ENCODE results near the gene HEXB. TPM values are rescaled to one million over a fixed set of nuclear protein-coding genes. Genes with fewer than 3 reads are reported as not detected.

The HEXB gene
- total RNA-seq, 4 donors from 2014 or later = 66.2 to 134 (median 93.9) TPM

GRCh38 chr5:74660140-74660539 lies 24.9 kb upstream of the HEXB start:
- H3K4me3 ChIP-seq (ENCODE audit: low read depth, poor library complexity, severe bottlenecking) = no peak overlapping the region
- DNase-seq (ENCODE audit: low spot score in 2 of 2) = no peak
- 67 to 71% methylated on average over 1 of the region's 1 CpG for WGBS, 2 donors
- TF ChIP-seq POLR2A (IDR thresholded peaks at IDR 0.05) = no peak
- intact Hi-C loops (cut with DNase I; ENCODE audit: low total_unique reads) = no loop called here

- WGBS, 2 donors = 74 to 88% methylated on average over 5 of the region's 5 CpGs
- intact Hi-C loops (cut with DNase I; ENCODE audit: low total_unique reads) = no loop called here
Observed at GRCh38 chr5:74660873-74661272, 24.2 kb upstream of the HEXB start.

GRCh38 chr5:74664551-74664950 lies 20.5 kb upstream of the HEXB start:
- H3K4me3 ChIP-seq (ENCODE audit: low read depth, poor library complexity, severe bottlenecking) = no peak overlapping the region
- intact Hi-C loops (cut with DNase I; ENCODE audit: low total_unique reads) = no loop called here
- no peak for DNase-seq (ENCODE audit: low spot score in 2 of 2)
- no peak for TF ChIP-seq POLR2A (IDR thresholded peaks at IDR 0.05)
- no peak for TF ChIP-seq CTCF (IDR thresholded peaks at IDR 0.05)
- WGBS, 2 donors = 47 to 53% methylated on average over 5 of the region's 5 CpGs

More at GRCh38 chr5:74660873-74661272, 24.2 kb upstream of the HEXB start:
- no peak for TF ChIP-seq POLR2A (IDR thresholded peaks at IDR 0.05)
- no peak for TF ChIP-seq CTCF (IDR thresholded peaks at IDR 0.05)
- H3K4me3 ChIP-seq (ENCODE audit: low read depth, poor library complexity, severe bottlenecking) = no peak overlapping the region
- DNase-seq (ENCODE audit: low spot score in 2 of 2) = no peak

- H3K4me3 ChIP-seq (ENCODE audit: low read depth, poor library complexity, severe bottlenecking) = no peak overlapping the region
- WGBS, 2 donors = 31 to 34% methylated on average over 2 of the region's 2 CpGs
- no peak for DNase-seq (ENCODE audit: low spot score in 2 of 2)
- TF ChIP-seq POLR2A (IDR thresholded peaks at IDR 0.05) (no peak), CTCF (IDR thresholded peaks at IDR 0.05) (no peak)
- intact Hi-C loops (cut with DNase I; ENCODE audit: low total_unique reads) = no loop called here
Observed at GRCh38 chr5:74665273-74665672, 19.8 kb upstream of the HEXB start.

DNA sequence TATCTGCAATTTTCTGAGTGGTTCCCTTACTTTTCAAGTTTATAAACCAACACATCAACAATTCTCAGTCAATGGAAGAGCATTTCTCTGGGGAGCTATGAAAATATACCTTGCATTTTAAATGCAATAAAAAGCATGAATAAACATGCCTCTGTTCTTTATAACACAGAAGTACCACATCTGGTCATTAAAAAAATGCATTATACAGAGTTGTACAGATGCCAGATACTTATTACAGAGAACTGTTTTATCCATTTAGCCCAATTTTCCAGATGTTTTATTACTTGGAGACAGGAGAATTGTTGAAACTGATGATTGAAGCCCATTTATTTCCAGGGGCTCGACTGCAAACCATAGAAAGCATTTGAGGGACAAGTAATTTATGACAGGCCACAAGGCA lies 19.2 kb upstream of the HEXB start:
- DNase-seq (ENCODE audit: low spot score in 2 of 2) = no peak
- TF ChIP-seq POLR2A (IDR thresholded peaks at IDR 0.05) (no peak), CTCF (IDR thresholded peaks at IDR 0.05) (no peak)
- 38 to 45% methylated on average over 1 of the region's 1 CpG for WGBS, 2 donors
- H3K4me3 ChIP-seq (ENCODE audit: low read depth, poor library complexity, severe bottlenecking) = no peak overlapping the region
- intact Hi-C loops (cut with DNase I; ENCODE audit: low total_unique reads) = no loop called here

DNA sequence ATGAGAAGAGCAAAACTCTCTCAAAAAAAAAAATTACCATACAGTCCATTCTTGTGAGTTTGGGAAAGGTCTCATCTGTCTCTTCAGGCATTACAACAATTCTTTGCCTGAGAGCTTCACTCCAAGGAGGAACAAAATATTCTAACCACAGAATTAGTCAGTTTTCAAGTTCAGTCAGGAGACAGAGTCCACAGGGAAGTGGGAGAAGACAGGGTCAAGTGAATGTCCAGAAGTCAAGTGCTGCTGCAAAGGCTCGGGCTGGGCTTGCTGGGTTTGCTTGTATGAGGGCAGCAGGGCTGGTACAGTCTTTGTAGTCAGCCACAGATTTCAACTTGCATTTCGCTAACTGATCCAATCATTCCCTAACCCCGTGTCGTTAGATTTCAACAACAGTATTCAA lies 17.6 kb upstream of the HEXB start:
- 86 to 90% methylated on average over 4 of the region's 4 CpGs for WGBS, 2 donors
- intact Hi-C loops (cut with DNase I; ENCODE audit: low total_unique reads) = no loop called here
- no peak for DNase-seq (ENCODE audit: low spot score in 2 of 2)
- H3K4me3 ChIP-seq (ENCODE audit: low read depth, poor library complexity, severe bottlenecking) = no peak overlapping the region
- TF ChIP-seq POLR2A (IDR thresholded peaks at IDR 0.05) (no peak), CTCF (IDR thresholded peaks at IDR 0.05) (no peak)

All from lower leg skin (tissue), 4 donors.